ENCODE measurements around the gene FTCD.

Gene FTCD

GRCh38 chr21:46136739-46137349 is 18.5 kb downstream of the FTCD start:
- no peak for DNase-seq

- DNase-seq, result no peak
These were observed 19.5 kb downstream of the FTCD start for GRCh38 chr21:46135782-46136395.

GRCh38 chr21:46131838-46132651 is 23.3 kb downstream of the FTCD start:
- no peak for DNase-seq

- no peak for DNase-seq
These were observed 23.9 kb downstream of the FTCD start for GRCh38 chr21:46131588-46131837.

- DNase-seq, result no peak
These were observed 24.4 kb downstream of the FTCD start for GRCh38 chr21:46130831-46131587.

- DNase-seq, result no peak
These were observed 25.3 kb downstream of the FTCD start for GRCh38 chr21:46129846-46130651.

- DNase-seq, result no peak
These were observed 26.3 kb downstream of the FTCD start for GRCh38 chr21:46128933-46129571.

GRCh38 chr21:46128106-46128932 is 27.1 kb downstream of the FTCD start:
- no peak for DNase-seq

- no peak for DNase-seq
These were observed 27.9 kb downstream of the FTCD start for GRCh38 chr21:46127239-46128105.

- no peak for DNase-seq
These were observed 28.8 kb downstream of the FTCD start for GRCh38 chr21:46126309-46127238.

GRCh38 chr21:46125846-46126301 is 29.5 kb downstream of the FTCD start:
- DNase-seq, result no peak

GRCh38 chr21:46124926-46125845 is 30.2 kb downstream of the FTCD start:
- no peak for DNase-seq

GRCh38 chr21:46124083-46124925 is 31.1 kb downstream of the FTCD start:
- DNase-seq, result no peak

- DNase-seq, result no peak
These were observed 32.4 kb downstream of the FTCD start for GRCh38 chr21:46122758-46123683.

- no peak for DNase-seq
These were observed 33.1 kb downstream of the FTCD start for GRCh38 chr21:46122237-46122671.

Data from inflammatory macrophage treated with lipopolysaccharide for 4 hours (primary cell).